NCI-H460 (cell line): ENCODE data around the gene PUS1. TPM values are rescaled to one million over a fixed set of nuclear protein-coding genes. Genes with fewer than 3 reads are reported as not detected.

Experiments used
- DNase-seq: peaks from one replicate; pipeline ENCODE4 v3.0.0-alpha.2; 2016; ENCODE audit warnings: low read depth; ENCODE audit errors: extremely low read depth
- small RNA-seq, 2 experiments: library from RNA; depleted of rRNA; stranded (forward); fragments of <200 nt; gene quantifications; one replicate each; pipeline ENCODE3, GENCODE V24; 2014
- total RNA-seq: library from RNA; depleted of rRNA; stranded (reverse); fragments of >200 nt; shearing (Covaris generic); gene quantifications from 2 replicates; pipeline ENCODE4 v1.2.3, GENCODE V29; 2014; rRNA removed

PUS1 gene
- total RNA-seq, 1 experiment from 2014 or later: 42.2 TPM

GRCh38 chr12:131988054-131988796 is 59.1 kb downstream of the PUS1 start:
- DNase-seq: no peak

GRCh38 chr12:131989021-131989420 is 59.9 kb downstream of the PUS1 start:
- DNase-seq: no peak

- no peak for DNase-seq
Measured at GRCh38 chr12:131990066-131990979, 61.2 kb downstream of the PUS1 start.

GRCh38 chr12:131990980-131991305 is 61.9 kb downstream of the PUS1 start:
- DNase-seq: no peak

- DNase-seq: no peak
Measured at GRCh38 chr12:131991816-131992430, 62.8 kb downstream of the PUS1 start.

GRCh38 chr12:131994589-131994988 is 65.5 kb downstream of the PUS1 start:
- DNase-seq: no peak

Small RNA genes within 50 kb of the gene (small RNA-seq; reads per million reads assigned to genes)
- gene AC131009.3: 0 to 0.06 reads per million in 2 experiments

Other genes starting within 250 kb of the PUS1 start
- 34.6 and 36.6 TPM in 2 replicates for gene SFSWAP, start 218.2 kb upstream of the PUS1 start, total RNA-seq
- gene MMP17, start 100.9 kb upstream of the PUS1 start, total RNA-seq: 32.6 and 38.8 TPM in 2 replicates
- 30.9 and 31.7 TPM in 2 replicates for gene ULK1, start 34.7 kb upstream of the PUS1 start, total RNA-seq
- 11.4 and 12.5 TPM in 2 replicates for gene EP400, start 20.7 kb downstream of the PUS1 start, total RNA-seq
- 11.3 and 13.2 TPM in 2 replicates for gene DDX51, start 215.0 kb downstream of the PUS1 start, total RNA-seq
- 26.4 and 36.5 TPM in 2 replicates for gene NOC4L, start 215.2 kb downstream of the PUS1 start, total RNA-seq